HG03139 (cell line): ENCODE measurements around the gene LRRK1.

Experiments used
- ATAC-seq: cut with Tn5 transposase; IDR thresholded peaks from one replicate; pipeline ENCODE4 v1.9.1; 2021; ENCODE audit not compliant: unreplicated experiment

The LRRK1 gene

DNA sequence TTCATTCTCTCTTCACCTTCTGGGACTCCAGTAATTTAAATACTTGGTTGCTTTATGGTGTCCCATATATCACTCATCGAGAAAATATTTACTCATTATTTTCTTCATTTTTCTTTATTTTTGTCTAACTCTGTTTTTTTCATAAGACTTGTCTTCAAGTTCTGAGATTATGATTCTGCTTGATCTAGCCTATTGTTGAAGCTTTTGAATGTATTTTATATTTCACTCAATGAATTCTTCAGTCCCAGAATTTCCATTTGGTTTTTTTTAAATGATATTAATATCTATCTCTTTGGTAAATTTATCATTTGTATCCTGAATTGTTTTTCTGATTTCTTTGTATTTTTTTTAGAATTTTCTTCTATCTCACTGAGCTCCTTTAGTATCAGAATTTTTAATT is 117.0 kb downstream of the LRRK1 start:
- ATAC-seq = no peak

GRCh38 chr15:101037090-101037830 is 118.1 kb downstream of the LRRK1 start:
- no peak for ATAC-seq

DNA sequence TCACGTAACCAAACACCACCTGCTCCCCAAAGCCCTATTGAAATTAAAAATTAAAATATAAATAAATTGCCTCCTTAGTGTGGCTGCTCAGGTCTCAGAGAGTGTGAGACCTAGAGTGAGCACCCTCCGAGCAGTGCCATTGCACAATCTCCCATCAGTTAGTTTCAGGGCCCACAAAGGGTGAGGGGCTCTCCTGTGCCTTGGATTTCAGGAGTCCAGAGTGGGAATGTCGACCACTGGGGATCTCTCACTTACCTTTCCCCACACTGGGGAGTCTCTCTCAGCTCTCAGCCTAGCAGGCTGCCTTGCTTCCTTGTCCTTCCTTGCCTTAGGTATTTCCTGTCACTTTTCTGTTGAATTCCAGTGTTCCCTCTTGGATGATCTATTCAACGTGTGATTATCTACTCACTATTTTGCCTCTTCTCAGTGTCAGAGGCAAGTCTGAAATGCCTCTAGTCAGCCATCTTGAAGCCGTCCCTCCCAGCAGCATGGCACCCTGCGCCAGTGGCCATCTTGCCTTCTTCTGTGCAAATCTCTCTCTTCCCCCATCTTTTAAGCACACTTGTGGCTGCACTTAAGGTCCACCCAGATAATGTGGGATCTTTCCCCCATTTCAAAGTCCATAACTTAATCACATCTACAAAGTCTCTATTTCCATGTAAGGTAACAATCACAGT is 119.3 kb downstream of the LRRK1 start:
- no peak for ATAC-seq

DNA sequence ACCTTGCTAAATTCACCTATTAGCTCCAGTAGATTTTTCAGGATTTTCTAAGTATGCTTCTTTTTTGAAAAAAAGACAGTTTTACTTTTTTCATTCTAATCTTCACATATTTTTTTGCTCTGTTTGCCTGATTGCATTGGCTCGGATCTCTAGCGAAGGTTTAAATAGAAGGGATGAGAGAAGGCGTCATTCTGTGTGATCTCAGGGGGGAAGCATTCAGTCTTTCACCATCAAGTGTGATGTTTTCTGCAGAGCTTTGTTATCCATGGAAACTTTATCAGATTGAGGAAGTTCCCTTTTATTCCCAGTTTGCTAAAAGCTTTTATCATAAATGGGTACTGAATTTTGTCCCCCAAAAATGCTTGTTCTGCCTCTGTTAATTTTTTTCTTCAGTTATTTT is 120.3 kb downstream of the LRRK1 start:
- ATAC-seq = no peak

DNA sequence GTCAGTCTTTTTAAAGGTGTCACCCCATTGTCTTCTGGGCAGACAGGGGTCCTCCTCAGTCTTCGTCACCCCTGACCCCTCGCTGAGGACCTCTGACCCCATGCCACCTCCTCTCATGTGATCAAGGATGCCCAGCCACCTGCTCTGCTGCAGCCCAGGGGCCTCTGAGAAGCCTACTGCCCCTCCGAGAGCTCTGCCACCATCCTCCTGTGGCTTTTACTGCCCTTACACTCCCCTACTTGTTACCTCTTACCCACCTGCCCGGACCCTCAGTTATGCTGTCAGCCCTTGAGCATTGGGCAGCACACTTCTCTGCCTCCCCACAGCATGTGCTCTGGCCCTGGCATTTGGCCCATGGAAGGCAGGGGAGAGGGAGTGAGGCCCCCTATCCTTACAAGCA is 123.2 kb downstream of the LRRK1 start:
- no peak for ATAC-seq

GRCh38 chr15:101043011-101043410 is 123.9 kb downstream of the LRRK1 start:
- ATAC-seq = no peak

- no peak for ATAC-seq
These were observed 124.9 kb downstream of the LRRK1 start for GRCh38 chr15:101043911-101044624.

- ATAC-seq = no peak
These were observed 125.6 kb downstream of the LRRK1 start for GRCh38 chr15:101044625-101045235.

DNA sequence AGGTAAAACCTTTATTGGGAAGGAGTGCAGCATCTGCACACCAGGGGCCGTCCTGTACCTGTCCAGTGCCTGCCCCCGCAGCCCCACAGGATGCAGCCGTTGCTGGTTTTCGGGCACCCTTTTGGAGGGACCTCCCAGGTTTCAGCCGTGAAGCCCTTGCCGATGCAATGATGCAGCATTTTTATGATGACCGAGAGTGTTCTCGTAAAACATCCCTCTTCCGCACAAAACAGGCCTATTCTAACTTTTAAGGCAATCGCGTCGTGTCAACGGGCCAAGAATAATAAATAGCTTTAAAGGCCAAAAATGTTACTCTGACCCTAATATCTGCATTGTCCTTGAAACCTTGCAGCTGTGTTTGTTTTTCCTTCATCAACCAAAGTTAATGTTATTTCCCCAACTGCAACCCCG is 126.1 kb downstream of the LRRK1 start:
- no peak for ATAC-seq

DNA sequence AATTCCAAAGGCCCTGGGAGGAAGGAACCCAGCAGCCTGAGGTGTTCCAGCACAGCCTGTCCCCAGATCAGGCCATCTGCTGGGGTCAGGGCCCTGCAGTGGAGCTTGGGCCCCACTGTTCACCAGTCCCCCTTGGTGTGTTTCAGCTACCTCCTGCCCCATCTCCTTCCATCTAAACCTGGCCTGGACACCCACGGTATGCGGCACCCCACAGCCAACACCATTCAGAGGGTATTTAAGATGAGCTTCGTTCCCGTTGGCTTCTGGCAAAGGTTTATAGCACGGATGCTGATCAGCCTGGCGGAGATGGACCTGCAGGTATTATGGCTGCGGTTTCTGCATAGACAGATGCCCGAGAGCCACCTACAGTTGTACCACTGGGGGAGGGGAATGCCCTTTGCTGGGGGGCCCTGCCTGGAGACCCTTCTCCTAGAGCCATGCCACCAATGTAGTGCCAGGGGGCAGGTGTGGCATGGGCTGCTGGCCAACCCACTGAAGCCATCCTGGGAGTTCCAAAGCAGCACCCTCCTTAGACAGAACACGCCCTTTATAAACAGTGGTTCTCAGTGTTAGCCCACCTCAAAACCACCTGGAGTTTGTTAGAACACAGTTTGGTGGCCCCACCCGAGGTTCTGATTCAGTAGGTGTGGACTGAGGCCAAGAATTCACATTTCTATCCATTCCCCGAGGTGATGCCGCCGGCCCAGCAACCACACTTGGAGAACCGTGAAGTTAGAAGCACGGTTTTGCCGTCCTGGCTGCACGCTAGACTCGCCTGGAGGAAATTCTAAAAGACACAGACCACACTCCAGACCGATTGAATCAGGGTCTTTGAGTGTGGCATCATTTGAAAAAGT is 126.9 kb downstream of the LRRK1 start:
- no peak for ATAC-seq

DNA sequence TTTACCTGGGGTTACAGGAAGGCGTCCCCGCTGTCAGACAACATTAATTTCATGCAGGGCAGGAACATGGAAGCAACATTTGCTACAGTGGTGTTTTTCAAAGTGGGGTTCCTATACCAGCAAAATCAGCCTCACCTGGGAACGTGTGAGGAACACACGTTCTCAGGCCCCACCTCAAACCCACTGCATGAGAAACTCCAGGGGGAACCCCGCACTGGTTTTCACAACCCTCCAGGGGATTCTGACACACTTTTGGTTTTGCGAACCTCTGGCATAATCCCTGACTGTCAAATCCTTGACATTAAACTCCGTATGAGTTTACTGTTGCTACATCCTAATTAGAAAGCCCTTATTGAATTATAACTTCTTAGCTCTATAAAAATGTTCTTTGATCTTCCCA is 127.7 kb downstream of the LRRK1 start:
- ATAC-seq = no peak

DNA sequence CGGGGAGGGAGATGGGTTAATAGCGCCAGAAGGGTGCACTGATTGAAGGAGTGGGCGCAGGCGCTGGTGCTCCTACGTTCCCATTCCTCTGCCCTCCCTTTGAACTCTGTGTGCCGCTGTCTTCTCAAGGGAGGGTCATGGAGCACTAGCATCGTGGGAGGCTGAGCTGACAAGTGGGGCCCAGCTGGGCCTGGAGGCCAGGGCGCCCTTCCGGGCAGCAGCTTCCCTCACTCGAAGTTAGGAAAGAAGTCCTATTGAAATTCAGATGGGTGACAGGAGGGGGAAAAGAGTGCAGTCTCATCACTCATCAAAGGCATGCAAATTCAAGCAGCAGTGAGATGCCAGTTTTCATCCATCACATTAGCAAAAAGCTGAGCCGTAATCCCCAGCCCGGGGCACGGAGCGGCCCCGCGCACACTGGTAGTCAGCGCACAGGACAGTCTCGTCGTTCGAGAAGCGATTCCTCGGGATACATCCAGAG is 128.2 kb downstream of the LRRK1 start:
- ATAC-seq = no peak

DNA sequence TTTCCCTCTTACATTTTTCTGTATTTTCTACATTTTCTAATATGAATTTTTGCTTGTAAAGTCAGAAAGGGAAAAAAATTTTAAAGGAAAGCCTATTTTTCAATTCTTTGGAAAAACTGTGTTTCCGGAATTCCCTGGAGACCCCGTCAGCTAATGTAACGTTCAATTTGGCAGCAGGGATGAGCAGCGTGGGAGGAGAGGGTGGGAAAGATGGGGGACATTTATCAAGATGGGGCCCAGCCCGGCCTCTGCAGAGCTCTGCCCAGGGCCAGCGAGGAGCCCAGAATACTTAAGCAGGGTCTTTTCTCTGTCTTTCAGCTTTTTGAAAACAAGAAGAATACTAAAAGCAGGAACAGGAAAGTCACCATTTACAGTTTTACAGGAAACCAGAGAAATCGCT is 129.0 kb downstream of the LRRK1 start:
- no peak for ATAC-seq

DNA sequence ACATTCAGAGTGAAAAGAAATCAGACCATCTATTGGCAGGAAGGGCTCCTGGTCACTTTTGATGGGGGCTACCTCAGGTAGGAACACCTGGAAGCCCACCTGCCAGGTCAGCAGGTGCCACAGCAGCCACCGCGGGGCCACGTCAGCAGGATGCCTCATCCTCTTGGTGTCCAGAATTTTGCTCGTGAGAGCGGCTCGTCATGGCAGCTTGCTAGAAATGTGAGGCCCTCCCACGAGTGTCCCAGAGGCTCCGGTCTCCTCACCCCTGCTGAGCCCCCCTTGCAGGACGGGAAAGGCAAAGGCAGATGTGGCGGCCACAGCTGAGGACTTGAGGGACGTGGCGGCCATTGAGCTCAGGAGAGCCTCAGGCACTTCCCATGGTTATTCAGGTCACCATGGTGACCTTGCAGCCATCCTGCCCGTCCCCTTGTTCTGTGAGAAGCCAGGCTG is 129.4 kb downstream of the LRRK1 start:
- ATAC-seq = no peak

GRCh38 chr15:101049282-101049681 is 130.1 kb downstream of the LRRK1 start:
- ATAC-seq = no peak

- no peak for ATAC-seq
These were observed 130.9 kb downstream of the LRRK1 start for GRCh38 chr15:101049856-101050622.

DNA sequence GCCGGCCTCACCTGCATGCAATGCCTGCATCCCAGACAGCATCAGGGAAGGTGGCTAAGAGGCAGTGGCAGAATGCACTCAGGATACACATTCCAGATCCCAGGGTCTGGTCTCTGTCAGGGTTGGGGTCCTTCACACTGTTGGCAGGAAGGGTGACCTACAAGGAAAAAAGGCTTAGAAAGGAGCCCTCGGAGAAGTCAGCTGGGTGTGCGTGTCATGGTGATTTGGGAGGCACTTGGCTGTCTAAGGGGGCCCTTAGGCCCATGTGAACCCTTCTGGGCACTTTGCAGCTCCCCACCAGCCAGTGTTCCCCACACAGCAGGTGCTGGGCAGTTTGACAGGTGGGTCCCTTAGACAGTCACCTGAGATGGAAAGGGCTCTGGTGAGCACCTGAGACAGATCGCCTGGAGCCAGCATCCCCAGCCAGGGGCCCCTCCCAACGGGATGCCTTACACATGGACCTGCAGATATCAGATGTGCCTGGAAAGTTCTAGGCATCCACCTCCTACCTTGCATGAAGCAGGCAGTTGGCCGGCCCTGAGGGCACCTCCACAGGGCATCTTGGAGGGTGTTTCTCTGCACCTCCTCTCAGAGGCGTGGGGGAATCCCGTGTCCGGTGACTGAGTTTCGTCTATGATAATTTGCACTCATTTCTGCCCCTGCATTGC is 131.6 kb downstream of the LRRK1 start:
- ATAC-seq = no peak

- ATAC-seq = no peak
These were observed 132.3 kb downstream of the LRRK1 start for GRCh38 chr15:101051291-101052030.
